ENCODE measurements around the gene XG.
"Not testable (repeated sequence)": the region's sequence is repeated elsewhere in the genome, so short reads cannot be mapped to it uniquely, and the experiment has no call there.

XG gene

DNA sequence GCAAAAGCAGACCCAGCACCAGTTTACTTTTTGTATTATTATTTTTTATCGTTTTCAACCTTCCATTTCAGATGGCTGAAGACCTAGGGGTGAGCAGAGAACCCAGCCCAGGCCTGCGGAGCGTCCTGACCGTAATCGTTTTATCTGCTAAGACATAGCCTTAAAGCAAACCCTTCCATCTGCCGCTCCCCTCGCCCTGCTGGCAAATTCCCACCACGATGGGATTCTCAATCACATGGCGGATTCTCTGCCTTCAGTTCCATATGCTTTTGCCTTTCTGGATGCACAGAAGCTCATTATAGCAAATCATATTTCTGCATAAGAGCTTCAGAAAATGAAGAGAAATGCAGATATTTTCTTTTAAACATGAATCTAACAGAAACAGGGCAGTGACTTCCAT is 18.6 kb upstream of the XG start:
- DNase-seq (ENCODE audit: low read depth): no peak

DNA sequence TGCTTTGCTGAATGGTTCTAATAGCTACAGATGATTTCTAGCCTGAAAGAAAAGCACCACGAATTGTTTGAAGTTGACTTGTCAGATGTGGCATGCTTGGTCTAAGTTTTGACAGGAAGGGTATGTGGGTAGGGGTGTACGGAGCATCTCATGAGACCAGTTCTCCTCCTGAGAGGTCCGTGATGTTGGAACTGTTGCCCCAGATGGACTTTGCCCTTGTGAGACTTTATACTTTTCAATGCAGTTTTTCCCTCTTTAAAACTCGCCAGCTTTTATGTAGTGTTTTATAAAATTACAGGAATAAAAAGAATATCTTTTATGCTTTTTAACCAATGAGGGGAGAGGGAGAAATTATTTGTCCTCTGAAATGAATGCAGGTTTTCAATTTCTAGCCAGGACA is 16.6 kb upstream of the XG start:
- no peak for DNase-seq (ENCODE audit: low read depth)

DNA sequence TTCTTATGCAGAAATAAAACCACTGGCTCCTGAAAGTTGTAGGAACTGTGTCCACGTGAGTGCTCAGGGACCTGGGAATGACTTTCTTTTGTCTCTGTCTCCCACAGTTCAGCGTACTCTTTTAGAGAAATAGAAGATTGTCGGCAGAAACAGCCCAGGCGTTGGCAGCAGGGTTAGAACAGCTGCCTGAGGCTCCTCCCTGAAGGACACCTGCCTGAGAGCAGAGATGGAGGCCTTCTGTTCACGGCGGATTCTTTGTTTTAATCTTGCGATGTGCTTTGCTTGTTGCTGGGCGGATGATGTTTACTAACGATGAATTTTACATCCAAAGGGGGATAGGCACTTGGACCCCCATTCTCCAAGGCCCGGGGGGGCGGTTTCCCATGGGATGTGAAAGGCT is 11.2 kb upstream of the XG start:
- DNase-seq (ENCODE audit: low read depth): no peak

DNA sequence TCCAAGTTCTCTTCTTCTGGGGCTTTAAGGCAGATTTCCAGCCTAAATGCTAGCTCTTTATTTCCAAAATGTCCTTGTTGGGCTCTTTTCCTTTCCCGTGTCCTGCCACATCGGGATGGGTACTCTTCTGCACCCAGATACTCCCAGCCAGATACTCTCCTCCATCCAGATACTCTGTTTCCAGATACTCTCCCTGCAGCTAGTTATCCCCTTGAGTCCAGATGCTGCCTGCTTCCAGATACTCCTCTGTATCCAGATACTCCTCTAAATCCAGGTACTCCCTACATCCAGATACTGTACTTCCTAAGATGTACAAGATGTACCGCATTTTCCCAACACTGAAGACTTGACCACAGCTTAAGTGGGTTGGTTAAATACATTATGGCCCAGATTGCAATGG is 10.5 kb upstream of the XG start:
- DNase-seq (ENCODE audit: low read depth): no peak

DNA sequence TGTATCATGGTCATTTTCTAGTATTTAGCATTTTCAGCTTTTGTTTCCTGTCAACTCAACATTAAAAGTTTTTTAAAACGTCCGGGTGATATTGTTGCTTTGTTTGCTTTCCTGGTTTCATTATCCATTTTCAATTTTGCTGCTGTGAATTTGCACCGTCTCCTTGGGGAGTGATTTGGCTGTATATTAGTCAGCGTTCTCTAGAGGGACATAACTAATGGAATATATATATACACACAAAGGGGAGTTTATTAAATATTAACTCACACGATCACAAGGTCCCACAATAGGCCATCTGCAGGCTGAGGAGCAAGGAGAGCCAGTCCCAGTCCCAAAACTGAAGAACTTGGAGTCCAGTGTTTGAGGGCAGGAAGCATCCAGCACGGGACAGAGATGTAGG is 5.6 kb upstream of the XG start:
- DNase-seq (ENCODE audit: low read depth): not testable (repeated sequence)

DNA sequence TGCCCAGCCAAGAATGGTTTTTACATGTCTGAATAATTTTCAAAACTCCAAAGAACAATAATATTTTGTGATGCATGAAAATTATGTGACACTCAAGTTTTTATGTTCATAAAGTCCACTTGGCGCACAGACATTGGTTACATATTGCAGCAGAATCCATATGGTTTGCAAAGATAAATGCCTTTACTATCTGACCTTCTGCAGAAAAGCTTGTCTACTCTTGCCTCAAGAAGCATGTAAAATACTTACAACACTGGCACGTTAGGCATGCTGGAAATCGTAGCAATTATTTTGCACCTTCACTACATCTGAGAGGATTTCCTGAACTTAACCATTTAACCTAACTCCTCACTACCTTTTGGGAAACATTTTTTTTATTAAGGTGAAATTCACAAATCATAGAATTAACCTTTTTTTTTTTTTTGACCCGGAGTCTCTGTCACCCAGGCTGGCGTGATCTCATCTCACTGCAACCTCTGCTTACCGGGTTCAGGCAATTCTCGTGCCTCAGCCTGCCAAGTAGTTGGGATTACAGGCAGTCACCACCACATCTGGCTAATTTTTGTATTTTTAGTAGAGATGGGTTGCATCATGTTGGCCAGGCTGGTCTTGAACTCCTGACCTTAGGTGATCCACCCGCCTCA is 3.5 kb upstream of the XG start:
- no peak for DNase-seq (ENCODE audit: low read depth)

DNA sequence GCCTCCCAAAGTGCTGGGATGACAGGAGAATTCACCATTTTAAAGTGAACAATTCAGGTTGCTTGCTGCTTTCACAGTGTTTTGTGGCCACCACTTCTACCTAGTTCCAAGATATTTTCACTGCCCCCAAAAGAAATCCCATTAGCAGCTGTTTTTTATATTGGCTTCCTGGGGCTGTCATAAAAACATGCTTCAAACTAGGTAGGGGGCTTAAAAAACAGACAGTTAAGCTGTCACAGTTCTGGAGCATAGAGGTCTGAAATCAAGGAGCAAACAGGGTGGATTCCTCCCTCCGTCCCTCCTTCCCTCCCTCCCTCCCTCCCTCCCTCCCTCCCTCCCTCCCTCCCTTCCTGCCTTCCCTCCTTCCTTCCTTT is 3.0 kb upstream of the XG start:
- no peak for DNase-seq (ENCODE audit: low read depth)

DNA sequence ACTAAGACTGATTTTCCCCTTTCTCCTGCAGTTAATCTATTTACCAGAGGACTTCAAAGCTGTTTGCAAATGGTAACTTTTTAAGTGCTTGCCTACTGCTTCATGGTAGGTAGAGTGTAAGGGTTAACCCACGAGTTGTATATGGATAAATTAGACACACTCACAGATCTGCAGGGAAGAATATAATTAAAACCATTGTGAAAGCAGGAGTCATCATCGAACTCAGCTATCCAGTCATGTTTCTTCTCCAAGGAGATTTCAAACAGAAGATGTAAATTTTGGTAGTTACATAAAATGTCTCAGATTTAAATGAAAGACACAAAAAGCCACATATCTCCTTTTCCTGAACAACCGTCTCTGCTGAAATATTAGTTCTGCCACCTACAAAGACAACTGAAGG is 549 bp upstream of the XG start:
- no peak for DNase-seq (ENCODE audit: low read depth)

DNA sequence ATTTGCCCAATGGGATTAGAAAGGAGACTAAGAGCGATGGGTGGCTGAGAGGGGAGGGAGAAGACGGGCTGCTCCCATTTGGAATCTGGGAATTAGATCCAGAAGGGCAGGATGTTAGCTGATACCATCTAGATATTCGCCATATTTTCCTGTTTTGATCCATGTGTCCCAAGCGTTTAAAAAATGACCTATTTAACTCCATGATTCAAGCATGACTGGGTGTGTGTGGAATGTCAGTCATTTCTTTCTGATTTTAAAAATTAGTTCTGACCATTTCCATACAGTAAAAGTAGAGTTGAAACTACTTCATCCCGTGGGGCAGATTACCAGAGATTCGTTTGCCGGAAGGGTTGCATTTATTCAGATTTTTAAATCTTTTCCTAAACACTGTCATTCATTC is 601 bp downstream of the XG start:
- DNase-seq (ENCODE audit: low read depth): not testable (repeated sequence)

DNA sequence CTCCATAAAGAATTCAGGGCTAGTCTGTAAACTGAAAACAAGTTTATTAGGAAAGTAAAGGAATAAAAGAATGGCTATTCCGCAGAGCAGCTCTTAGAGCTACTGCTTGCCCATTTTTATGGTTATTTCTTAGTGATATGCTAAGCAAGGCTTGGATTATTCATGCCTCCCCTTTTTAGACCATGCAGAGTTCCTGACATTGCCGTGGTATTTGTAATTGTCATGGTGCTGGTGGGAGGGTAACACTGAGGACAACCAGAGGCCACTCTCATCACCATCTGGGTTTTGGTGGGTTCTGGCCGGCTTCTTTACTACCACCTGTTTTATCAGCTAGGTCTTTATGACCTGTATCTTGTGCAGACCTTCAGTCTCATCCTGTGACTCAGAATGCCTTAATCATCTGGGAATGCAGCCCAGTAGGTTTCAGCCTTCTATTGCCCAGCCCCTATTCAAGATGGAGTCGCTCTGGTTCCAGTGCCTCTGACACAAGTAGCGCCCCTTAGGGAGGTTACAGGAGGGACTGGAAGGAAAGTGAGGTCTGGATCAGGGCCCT is 3.4 kb downstream of the XG start:
- DNase-seq (ENCODE audit: low read depth): not testable (repeated sequence)

DNA sequence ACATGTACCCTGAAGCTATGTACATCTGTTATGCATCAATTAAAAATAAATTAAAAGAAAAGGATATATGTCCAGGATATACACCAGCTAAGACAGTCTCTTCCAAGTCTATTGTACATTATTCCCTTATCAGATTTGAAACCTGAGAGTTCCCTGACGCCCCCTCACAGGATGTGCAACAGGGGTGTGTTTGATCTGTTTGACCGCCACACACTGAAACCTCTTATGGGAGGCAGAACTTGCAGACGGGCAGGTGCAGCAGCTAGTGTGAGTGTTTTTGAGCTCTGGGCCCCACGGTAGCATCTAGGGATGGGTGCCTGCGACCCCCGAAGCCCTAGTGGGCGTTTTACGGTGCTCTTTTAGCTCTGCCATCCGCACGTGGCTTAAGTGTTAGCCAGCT is 4.7 kb downstream of the XG start:
- no peak for DNase-seq (ENCODE audit: low read depth)

DNA sequence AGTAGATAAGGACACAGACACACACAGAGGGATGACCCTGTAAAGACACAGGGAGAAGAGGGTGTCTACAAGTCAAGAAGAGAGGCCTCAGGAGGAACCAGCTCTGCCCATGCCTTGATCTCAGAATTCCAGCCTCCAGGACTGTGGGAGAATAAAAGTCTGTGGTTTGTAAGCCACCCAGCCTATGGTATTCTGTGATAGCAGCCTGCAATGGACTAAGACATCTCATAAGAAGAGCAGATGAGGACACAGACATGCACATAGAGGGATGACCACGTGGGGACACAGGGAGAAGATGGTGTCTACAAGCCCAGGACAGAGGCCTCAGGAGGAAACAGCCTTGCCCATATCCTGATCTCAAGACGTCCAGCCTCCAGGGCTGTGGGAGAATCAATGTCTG is 9.4 kb downstream of the XG start:
- no peak for DNase-seq (ENCODE audit: low read depth)

DNA sequence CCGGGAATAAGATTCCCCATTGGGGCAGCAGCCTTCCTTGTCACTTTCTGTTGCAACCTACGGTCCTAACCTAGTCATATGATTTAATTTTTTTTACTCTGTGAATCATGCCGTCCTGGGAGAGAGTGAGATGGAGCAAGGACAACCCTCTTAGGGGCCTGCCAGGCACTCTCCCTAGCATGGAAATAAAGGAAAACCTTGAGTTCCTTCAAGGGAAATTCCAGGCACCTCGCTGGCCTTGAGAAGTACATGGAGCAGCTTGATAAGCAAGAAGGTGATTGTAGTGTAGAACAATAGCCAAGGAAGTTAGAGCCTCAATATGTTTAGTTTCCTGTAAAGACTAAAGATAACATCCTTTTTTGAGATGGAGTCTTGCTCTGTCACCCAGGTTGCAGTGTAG is 10.8 kb downstream of the XG start:
- DNase-seq (ENCODE audit: low read depth): not testable (repeated sequence)

DNA sequence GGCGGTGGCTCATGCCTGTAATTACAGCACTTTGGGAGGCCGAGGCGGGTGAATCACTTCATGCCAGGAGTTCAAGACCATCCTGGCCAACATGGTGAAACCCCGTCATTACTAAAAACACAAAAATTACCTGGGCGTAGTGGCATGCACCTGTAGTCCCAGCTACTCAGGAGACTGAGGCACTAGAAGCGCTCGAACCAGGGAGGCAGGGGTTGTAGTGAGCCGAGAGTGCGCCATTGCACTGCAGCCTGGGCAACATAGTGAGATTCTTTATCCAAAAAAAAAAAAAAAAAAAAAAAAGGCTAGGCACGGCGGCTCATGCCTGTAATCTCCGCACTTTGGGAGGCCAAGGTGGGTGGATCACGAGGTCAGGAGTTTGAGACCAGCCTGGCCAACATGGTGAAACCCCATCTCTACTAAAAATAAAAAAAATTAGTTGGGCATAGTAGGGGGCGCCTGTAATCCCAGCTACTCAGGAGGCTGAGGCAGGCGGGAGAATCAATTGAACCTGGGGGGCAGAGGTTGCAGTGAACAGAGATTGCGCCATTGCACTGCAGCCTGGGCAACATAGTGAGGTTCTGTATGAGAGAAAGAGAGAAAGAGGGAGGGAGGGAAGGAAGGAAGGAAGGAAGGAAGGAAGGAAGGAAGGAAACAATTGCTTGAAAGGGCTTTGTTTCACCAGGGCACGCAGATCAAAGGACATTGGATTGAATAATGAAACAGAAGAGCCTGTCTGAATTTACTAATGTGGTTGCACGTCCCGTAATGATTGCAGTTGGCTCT is 13.1 kb downstream of the XG start:
- not testable (repeated sequence) for DNase-seq (ENCODE audit: low read depth)

DNA sequence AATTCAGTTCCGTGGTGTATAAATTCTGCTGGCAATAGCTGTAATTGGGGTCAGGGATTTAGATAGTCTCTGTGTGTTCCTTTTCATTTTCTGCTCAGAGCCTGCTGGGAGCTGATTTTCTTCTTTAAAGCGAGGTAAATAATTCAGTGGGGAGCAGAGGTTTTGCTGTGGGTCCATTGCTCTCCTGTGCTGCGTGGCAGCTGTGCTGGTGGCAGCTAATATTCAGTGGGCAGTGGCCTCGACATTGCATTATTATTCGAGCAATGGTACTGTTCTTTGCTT is 13.7 kb downstream of the XG start:
- no peak for DNase-seq (ENCODE audit: low read depth)

DNA sequence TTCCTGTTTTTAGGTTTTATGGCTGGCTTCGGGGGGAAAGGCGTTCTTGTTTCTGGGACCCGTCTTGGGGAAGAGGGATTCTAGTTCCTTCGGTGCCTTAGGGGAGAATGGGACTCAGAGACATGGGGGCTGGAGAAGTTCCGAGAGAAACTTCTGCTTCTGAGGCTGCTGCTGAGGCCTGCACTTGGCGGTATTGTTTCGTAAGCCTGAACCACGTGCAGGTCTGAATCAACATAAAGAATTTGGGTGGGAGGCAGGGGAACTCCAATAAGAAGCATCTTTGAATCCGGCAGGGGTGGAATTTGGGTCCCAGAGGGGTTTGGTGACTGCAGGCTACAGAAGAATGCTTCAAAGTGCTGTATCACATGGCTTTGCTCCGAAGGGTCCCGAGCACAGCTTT is 15.1 kb downstream of the XG start:
- no peak for DNase-seq (ENCODE audit: low read depth)

DNA sequence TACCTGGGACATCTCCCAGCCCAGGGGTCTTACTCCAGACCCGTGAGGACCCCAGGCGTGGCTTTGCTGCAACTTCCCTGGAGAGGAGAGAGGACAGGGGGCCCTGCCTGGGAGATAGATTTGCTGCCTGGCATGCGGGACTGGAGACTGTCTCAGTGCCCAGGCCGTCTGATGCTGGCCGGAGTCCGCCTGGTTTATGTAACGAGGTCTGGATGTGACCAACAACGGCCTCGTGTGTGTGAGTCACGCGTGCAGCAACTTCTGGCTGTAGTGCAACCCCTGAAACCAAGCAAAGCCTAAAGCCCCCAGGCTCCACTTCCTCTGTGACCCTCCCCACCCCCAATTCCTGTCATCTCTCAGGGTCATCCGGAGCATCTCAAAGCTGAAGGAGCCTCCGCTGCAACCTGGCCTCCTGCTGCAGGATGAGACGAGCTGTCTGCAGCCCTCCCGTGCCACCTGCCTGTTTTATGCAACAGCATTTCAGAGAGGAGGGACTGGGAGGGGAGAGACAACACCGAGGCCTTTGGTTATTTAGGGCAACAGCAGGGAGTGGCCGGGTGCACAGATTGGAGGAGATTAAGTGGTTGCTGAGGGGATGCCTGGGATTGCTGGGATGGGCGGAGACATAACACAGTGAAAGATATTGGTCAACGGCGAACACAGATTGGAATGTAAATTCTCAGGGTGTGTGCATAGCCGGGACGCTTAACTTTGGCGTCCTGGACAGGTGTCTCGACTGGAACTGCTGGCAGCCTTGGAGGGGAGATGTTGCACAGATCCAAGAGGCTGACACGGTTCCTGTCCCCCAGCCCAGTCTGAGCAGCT is 16.0 kb downstream of the XG start:
- DNase-seq (ENCODE audit: low read depth): no peak

DNA sequence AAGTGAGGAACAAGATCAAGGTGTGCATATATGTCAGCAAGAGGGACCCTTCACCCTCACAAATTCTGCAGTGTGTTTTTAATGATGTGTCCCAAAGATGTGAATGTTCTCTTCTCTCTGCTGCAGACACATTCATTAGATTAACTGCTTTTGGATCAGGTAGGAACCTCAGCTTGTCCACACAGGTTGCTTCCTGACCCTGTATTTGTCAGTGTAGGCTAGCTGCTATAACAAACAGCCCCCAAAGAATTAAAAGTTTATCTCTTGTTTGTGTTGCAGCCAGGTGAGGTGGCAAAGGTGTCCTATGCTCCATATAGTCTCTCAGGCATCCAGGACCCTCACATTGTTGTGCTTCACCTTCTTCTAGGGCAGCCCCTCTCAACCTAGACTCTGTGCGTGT is 17.8 kb downstream of the XG start:
- DNase-seq (ENCODE audit: low read depth): no peak

DNA sequence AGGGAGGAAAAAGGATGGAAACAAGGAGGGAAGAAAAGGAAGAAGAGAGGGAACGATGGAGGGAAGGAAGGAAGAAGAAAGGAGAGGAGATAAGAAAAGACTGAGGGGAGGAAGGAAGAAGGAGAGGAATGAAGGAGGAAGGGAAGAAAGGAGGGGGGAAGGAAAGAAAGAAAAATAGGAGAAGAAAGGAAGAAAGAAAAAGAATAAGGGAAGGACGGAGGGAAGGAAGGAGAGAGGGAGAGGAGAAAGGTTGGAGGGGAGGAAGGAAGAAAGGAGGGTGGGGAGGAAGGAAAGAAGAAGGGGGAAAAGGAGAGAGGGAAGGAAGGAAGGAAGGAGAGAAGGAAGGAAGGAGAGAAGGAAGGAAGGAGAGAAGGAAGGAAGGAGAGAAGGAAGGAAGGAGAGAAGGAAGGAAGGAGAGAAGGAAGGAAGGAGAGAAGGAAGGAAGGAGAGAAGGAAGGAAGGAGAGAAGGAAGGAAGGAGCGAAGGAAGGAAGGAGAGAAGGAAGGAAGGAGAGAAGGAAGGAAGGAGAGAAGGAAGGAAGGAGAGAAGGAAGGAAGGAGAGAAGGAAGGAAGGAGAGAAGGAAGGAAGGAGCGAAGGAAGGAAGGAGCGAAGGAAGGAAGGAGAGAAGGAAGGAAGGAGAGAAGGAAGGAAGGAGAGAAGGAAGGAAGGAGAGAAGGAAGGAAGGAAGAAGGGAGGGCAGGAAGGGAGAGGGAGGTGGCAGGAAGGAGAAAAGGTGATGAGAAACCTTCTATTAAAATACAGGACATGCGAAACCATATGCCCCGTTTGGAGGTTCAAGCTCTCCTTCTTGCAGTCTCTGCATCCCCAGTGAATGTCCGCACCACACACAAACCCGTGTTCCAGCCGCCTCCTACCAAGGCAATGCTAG is 21.6 kb downstream of the XG start:
- not testable (repeated sequence) for DNase-seq (ENCODE audit: low read depth)

DNA sequence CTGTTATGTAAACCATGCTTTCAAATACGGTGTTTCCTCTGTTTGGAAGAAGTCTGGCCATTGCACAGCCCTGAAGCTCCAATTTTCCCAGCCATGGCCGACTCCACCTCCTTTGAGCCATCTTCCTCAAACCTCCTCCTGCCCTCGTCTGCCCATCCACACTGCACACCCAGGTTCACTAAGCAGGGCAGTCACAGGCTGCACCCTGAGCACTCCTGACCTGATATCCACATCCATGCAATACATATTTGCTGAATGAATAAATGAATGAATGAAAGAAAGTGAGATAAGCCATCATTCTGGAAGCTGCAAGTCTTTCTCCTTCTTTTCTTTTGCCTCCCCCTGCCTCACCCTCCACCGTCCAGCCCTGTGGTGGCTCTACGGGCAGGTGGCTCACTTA is 22.2 kb downstream of the XG start:
- DNase-seq (ENCODE audit: low read depth): no peak

DNA sequence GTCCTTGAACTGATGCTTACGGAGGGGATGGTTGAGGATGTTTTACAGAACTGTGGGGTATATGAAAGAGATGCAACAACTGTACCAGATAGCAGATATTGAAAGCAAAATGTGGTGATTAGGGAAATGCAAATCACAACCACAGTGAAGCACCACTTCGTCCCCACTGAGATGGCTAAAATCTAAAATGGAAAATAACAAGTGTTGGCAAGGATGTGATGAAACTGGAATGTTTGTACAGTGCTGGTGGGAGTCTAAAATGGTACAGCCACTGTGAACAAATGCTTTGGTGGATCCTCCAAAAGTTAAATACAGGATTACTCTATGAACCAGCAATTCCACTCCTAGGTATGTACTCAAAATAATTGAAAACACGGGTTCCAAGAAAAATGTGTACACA is 22.9 kb downstream of the XG start:
- no peak for DNase-seq (ENCODE audit: low read depth)
